Liver (tissue), 3 donors: ENCODE measurements around the gene PSMA1.

Source experiments
- FOXA1 ChIP-seq: IDR thresholded peaks from 2 replicates; pipeline ENCODE4 v1.6.1; 2016; ENCODE audit warnings: antibody characterized with exemption
- GABPA ChIP-seq, 2 donors: IDR thresholded peaks in 1 of 2; conservative IDR thresholded peaks in 1 of 2; 2 replicates each; pipeline ENCODE4 v1.6.1; 2016; ENCODE audit warnings: antibody characterized with exemption in 2 of 2, mild to moderate bottlenecking in 1 of 2, moderate library complexity in 1 of 2
- HNF4G ChIP-seq: IDR thresholded peaks from 2 replicates; pipeline ENCODE4 v1.6.1; 2016; ENCODE audit warnings: antibody characterized with exemption
- JUND ChIP-seq, 2 donors: IDR thresholded peaks; 2 replicates each; pipeline ENCODE4 v1.6.1; 2016; ENCODE audit warnings: antibody characterized with exemption in 2 of 2
- RAD21 ChIP-seq, 2 donors: IDR thresholded peaks; 2 replicates each; pipeline ENCODE4 v1.6.1; 2016; ENCODE audit warnings: antibody characterized with exemption in 2 of 2, mild to moderate bottlenecking in 2 of 2
- RXRA ChIP-seq, 2 donors: IDR thresholded peaks; 2 replicates each; pipeline ENCODE4 v1.6.1; 2017 to 2018; ENCODE audit warnings: antibody characterized with exemption in 2 of 2, mild to moderate bottlenecking in 1 of 2
- SP1 ChIP-seq: IDR thresholded peaks from 2 replicates; pipeline ENCODE4 v1.6.1; 2018; ENCODE audit warnings: antibody characterized with exemption, mild to moderate bottlenecking
- TAF1 ChIP-seq: conservative IDR thresholded peaks from 2 replicates; pipeline ENCODE4 v1.6.1; 2016; ENCODE audit warnings: antibody characterized with exemption, mild to moderate bottlenecking
- YY1 ChIP-seq: IDR thresholded peaks from 2 replicates; pipeline ENCODE4 v1.6.1; 2016; ENCODE audit warnings: antibody characterized with exemption, mild to moderate bottlenecking
- TF ChIP-seq, protein P1 (sequence below): fragments of 150-350 bp; IDR thresholded peaks from 2 replicates; pipeline ENCODE4 v1.5.1; 2017; ENCODE audit warnings: improper control_type of control experiment, low read depth, low read length; ENCODE audit not compliant: missing input control
- TF ChIP-seq, protein P2 (sequence below): IDR thresholded peaks from 2 replicates; pipeline ENCODE4 v1.6.1; 2016; ENCODE audit warnings: antibody characterized with exemption, mild to moderate bottlenecking
- TF ChIP-seq, protein P3 (sequence below): IDR thresholded peaks from 2 replicates; pipeline ENCODE4 v1.6.1; 2016; ENCODE audit warnings: antibody characterized with exemption
- TF ChIP-seq, protein P4 (sequence below): IDR thresholded peaks from 2 replicates; pipeline ENCODE4 v1.6.1; 2016; ENCODE audit warnings: antibody characterized with exemption
- donor health status: healthy.
- donor health status: healthy.

DNA sequence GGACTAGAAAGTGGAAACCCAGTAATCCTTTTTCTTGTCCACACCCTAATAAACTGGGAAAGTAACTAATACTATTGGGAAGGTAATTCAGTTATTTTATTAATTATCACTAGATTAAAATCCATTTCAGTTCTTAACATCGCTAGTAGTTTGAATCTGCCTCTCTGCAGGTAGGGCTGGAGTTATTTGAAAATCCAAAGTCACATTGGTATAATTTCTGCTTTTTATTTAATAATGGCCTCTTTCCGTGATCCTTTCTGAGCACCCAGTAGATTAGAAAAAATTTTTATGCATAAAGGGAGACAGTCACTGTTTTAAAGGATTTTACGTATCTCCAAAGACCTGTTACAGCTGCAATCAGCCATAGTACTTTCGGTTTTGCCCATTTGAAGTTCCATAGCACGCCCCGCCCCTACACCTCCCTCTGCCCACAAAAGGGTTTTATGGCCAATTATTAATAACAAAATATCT is 20.0 kb downstream of the PSMA1 start:
- TF ChIP-seq, protein P1, sequence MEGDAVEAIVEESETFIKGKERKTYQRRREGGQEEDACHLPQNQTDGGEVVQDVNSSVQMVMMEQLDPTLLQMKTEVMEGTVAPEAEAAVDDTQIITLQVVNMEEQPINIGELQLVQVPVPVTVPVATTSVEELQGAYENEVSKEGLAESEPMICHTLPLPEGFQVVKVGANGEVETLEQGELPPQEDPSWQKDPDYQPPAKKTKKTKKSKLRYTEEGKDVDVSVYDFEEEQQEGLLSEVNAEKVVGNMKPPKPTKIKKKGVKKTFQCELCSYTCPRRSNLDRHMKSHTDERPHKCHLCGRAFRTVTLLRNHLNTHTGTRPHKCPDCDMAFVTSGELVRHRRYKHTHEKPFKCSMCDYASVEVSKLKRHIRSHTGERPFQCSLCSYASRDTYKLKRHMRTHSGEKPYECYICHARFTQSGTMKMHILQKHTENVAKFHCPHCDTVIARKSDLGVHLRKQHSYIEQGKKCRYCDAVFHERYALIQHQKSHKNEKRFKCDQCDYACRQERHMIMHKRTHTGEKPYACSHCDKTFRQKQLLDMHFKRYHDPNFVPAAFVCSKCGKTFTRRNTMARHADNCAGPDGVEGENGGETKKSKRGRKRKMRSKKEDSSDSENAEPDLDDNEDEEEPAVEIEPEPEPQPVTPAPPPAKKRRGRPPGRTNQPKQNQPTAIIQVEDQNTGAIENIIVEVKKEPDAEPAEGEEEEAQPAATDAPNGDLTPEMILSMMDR, result no peak
- TF ChIP-seq FOXA1, result no peak
- TF ChIP-seq JUND (IDR thresholded peaks at IDR 0.05), result no peak
- no peak for TF ChIP-seq YY1
- TF ChIP-seq GABPA (IDR thresholded peaks at IDR 0.05 in 1 of 2, conservative IDR thresholded peaks at IDR 0.05 in 1 of 2), result no peak
- no peak for TF ChIP-seq HNF4G
- TF ChIP-seq, protein P2, sequence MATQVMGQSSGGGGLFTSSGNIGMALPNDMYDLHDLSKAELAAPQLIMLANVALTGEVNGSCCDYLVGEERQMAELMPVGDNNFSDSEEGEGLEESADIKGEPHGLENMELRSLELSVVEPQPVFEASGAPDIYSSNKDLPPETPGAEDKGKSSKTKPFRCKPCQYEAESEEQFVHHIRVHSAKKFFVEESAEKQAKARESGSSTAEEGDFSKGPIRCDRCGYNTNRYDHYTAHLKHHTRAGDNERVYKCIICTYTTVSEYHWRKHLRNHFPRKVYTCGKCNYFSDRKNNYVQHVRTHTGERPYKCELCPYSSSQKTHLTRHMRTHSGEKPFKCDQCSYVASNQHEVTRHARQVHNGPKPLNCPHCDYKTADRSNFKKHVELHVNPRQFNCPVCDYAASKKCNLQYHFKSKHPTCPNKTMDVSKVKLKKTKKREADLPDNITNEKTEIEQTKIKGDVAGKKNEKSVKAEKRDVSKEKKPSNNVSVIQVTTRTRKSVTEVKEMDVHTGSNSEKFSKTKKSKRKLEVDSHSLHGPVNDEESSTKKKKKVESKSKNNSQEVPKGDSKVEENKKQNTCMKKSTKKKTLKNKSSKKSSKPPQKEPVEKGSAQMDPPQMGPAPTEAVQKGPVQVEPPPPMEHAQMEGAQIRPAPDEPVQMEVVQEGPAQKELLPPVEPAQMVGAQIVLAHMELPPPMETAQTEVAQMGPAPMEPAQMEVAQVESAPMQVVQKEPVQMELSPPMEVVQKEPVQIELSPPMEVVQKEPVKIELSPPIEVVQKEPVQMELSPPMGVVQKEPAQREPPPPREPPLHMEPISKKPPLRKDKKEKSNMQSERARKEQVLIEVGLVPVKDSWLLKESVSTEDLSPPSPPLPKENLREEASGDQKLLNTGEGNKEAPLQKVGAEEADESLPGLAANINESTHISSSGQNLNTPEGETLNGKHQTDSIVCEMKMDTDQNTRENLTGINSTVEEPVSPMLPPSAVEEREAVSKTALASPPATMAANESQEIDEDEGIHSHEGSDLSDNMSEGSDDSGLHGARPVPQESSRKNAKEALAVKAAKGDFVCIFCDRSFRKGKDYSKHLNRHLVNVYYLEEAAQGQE, result no peak
- TF ChIP-seq RAD21 (IDR thresholded peaks at IDR 0.05), result no peak
- no peak for TF ChIP-seq TAF1
- TF ChIP-seq, protein P3, sequence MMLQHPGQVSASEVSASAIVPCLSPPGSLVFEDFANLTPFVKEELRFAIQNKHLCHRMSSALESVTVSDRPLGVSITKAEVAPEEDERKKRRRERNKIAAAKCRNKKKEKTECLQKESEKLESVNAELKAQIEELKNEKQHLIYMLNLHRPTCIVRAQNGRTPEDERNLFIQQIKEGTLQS, result no peak
- no peak for TF ChIP-seq SP1
- TF ChIP-seq, protein P4, sequence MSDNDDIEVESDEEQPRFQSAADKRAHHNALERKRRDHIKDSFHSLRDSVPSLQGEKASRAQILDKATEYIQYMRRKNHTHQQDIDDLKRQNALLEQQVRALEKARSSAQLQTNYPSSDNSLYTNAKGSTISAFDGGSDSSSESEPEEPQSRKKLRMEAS, result no peak
- no peak for TF ChIP-seq RXRA (IDR thresholded peaks at IDR 0.05)
